ENCODE data around the gene OPTC.
"Not testable (repeated sequence)": the region's sequence is repeated elsewhere in the genome, so short reads cannot be mapped to it uniquely, and the experiment has no call there.

OPTC gene, protein sequence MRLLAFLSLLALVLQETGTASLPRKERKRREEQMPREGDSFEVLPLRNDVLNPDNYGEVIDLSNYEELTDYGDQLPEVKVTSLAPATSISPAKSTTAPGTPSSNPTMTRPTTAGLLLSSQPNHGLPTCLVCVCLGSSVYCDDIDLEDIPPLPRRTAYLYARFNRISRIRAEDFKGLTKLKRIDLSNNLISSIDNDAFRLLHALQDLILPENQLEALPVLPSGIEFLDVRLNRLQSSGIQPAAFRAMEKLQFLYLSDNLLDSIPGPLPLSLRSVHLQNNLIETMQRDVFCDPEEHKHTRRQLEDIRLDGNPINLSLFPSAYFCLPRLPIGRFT

DNA sequence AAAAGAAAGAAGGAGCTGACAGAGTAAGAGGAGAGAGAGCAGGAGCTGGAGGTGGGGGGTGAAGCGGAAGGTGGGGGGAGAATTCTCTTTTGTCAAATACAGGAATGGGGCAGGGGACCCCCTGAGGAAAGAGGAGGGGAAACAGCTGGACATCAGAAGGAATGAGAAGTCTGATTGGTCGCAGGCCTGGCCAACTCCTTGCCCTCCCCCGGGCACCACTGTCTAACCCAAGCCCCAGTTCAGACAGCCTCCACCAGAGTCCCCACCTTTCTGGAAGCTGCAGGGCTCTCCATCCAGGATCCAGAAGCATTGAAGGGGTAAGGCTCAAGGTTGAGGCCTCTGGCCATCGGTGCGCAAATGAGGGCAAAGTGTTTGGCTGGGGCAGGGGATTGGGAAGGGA lies at the start of gene OPTC:
TSS of gene OPTC (plus strand) at position 253 of the 400 bp plus-strand sequence. CDS start 1,853 bp downstream, outside the sequence.
- no peak for DNase-seq (ENCODE audit: low read depth in 2 of 2)

DNA sequence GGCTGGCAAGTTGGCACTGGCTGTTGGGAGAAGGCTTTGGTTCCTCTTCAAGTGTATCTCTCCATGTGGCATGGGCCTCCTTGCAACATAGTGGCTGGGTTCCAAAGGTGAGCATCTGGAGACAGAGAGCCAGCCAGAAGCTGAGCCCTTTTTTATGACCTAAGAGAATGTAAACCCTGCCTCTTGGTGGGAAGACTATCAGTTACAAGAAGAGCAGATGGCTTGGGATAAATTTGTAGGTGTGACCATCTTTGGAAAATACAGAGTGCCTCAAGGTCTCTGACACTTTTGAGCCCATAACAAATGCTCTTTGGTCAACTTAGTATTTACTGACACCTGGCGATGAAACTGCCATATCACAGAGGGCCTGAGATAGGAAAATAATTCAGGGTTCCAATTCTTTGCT lies 49.8 kb upstream of the OPTC start:
- DNase-seq (ENCODE audit: low read depth in 2 of 2) = no peak

DNA sequence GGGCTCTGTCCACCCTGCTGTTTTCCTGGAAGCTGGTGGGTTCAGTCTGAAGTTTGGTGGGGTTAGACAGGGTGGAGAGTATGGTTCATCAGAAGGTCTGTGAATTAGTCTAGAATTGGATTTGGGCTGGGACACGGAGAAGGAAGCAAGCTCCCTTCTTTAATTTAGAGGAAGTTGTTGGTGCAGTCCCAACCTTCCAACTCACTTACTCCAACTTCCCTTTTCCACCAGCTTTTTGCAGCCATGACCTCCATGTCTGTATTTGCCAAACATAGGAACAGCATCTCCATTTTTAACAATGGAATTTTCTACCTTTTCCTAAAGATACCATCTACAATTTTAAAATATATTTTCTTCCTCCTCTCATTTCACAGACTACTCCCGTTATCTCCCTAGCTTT lies 46.8 kb upstream of the OPTC start:
- DNase-seq (ENCODE audit: low read depth in 2 of 2) = no peak

DNA sequence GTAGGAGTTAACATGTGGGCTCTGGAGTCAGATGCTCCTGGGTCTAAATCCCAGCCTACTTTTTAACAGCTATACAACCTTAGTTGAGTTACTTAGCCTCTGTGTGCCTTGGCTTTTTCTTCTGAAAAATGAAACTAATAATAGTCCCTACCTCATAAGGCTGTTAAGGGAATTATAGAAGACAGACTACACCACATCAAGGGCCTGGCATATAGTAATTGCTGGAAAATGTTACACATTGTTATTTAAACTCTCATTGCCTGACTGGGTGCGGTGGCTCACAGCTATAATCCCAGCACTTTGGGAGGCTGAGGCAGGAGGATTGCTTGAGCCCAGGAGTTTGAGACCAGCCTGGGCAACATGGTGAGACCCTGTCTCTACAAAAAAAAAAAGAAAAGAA lies 46.4 kb upstream of the OPTC start:
- DNase-seq (ENCODE audit: low read depth in 2 of 2) = not testable (repeated sequence)

DNA sequence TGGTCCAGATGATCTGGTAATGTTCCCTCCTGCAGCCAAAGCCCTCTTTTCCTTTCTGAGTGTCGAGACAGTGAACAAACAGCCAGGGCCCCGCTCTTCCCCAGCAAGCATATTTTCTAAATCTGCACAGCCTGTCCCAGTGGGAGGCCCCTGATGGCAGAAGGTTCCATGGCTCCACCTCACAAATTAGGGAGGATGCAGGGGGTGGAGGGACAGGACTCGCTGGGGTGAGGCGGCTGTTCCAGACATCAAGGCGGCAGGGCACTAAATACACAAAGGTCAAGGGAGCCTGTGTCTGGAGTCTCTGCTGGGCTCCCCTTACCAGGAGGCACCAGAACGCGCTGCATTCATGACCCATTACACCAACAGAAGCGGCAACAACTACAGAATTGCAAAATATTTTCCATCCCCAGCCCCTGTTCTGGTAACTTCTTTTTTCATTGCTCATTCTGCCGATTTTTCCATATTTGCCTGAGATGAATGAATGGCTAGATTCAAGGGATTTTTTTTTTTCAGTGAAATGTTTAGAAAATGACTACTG lies 45.4 kb upstream of the OPTC start:
- no peak for DNase-seq (ENCODE audit: low read depth in 2 of 2)

DNA sequence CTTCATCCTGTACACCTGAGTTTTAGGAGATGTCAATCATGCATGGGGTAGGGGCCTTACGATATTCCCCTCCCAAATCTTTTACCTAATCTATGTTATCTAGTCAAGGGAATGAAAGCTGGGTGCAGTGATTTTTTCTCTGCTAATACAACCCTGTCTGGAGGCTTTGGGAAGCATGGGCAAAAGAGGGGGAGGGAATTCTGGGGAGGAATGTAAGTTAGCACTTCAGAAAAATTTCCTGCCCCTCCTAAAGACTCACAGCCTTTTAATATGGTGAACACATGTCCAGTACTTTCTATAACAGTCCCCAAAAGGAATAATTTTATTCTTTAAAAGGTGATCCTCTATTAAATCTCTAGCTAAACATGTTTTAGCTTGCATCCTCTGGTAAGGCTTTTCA lies 44.0 kb upstream of the OPTC start:
- DNase-seq (ENCODE audit: low read depth in 2 of 2) = no peak

DNA sequence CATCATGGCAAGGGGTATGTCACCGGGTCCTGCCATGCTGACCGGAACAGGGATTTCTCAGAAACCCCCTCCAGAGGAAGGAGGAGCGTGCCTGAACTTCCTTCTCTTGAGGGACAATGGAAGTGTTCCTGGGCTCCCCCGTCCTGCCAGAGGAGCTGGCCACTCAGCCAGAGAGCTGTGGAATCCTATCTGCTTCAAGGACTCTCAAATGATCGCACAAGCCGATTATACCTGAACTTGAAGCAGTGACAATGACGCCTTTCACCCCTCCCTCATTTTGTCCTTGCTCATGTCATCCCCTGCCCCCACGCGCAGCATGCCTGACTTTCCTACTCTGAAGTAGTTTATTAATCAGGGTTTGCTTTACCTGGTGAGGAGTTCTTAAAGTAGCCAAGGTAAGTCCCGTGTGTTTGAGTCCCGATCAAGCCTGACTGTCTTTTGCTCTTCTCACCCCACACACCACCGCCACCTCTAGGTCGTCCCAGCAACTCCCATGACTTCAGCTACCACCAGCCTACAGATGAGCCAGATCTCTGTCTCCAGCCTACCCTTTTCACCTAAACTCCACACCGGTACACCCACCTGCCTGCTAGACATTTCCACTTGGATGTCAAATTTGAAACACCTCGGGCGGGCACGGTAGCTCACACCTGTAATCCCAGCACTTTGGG lies 43.3 kb upstream of the OPTC start:
- no peak for DNase-seq (ENCODE audit: low read depth in 2 of 2)

DNA sequence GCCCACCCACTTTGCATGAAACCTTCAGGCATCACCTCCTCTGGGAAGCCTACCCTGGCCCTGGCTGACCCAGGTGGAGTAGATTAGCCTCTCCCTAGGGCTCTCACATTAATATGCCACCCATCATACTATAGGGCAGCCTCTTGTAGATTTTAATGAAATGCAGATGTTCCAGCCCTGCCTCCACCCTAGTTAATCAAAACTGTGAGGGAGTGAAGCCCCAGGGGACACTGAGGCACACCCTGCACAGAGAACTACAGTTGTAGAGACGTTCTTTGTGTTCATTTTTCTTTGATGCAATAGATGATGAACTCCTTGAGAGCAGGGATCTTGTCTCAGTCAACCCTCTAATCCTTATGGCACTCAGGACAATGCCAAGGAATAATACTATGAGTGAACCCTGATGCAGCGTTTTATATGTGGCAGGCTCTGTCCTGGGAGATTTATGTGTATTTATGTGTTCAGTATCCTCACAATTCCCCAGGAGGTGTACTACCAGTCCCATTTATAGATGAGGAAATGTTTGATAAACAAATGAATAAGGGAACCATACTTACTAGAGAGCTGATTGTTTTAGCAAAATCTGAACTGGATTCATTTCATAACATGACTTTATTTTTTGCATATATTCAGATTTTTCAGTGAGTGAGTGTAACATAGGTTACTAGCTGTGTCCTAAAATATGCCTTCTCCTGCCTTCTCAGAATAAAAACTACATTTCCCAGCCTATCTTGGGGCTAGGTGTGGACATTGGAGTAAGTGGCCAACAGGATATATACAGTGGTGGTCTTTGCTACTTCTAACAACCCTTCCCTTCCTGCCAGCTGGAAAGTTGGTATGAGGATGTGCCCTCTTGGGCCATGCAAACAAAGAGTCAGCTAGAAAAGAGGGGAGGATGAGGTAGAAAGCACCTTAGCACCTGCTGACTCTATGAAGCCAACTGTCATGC lies 41.8 kb upstream of the OPTC start:
- no peak for DNase-seq (ENCODE audit: low read depth in 2 of 2)

DNA sequence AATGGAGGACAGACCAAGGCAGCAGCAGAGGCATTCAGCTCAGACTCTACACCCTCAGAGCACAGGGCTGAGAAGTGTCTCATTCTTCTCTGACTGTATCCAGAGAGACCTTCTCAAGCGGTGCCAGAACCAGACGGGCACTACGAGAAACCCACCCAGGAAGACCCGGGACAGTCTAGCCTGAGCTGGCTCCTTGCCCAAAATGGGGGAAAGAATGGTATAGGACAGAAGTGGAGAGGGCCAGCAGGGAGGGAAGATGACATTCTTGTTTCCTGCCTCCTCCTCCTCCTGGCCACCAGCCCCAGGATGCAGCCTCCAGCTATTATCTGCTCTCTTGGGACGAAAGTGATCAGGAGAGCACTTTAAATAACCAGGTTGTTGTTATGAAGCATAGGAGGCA lies 40.9 kb upstream of the OPTC start:
- DNase-seq (ENCODE audit: low read depth in 2 of 2) = no peak

DNA sequence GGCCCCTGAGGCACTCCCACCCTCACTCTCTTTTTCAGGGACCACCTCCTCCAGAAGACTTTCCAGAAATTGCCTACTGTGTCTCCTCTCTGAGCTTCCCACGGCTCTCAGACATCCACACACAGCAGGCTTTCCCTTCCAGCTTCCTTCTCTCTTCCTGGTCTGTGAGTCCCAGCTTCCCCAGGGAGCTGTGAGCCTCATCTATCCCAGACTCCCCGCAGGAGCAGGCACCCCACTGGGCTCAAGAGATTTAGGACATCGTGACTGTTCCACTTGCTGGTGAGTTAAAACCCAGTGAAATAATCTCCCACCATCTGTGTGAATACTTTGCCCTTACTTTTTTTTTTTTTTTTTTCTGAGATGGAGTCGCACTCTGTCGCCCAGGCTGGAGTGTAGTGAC lies 40.3 kb upstream of the OPTC start:
- DNase-seq (ENCODE audit: low read depth in 2 of 2) = no peak

DNA sequence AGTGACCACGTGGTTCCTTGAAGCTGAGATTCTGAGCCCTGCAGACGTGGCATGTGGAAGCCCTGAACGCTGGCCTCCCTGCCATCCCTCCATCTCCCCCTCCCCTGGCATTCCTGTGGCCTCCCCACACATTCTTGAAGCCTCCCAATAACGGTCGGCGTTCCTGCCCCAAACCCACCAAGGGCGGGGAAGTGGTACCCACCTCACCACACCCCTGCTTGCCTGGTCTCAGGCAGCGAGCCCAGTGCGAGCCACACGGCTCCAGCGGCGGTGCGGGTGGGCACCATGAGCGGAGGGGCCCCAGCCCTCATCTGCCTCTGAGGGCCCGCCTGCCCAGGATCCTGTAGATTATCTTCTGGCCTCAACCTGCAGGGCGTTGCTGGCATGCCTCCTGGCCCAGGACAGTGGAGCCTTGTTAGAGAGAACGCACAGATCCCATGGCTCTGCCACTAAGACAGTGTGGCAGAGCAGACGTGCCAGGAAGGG lies 38.9 kb upstream of the OPTC start:
- no peak for DNase-seq (ENCODE audit: low read depth in 2 of 2)

DNA sequence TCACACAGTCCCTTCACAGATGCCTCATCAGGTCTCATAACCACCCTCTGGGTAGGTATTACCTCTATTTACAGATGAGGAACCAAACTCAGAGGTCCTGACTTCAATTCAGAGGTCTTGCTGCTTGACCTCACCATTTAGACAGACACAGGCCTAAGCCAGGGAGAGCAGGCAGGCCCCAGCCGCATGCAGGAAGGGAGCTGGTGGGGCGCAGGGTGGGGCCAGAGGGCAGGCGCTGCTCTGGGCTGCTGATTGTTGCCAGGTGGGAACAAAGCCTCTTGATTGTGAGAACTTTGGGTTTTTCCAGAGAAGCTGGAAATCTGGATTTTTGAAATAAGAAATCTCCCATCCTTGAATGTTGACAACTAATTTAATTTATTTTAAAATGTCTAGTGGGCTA lies 38.2 kb upstream of the OPTC start:
- DNase-seq (ENCODE audit: low read depth in 2 of 2) = no peak

DNA sequence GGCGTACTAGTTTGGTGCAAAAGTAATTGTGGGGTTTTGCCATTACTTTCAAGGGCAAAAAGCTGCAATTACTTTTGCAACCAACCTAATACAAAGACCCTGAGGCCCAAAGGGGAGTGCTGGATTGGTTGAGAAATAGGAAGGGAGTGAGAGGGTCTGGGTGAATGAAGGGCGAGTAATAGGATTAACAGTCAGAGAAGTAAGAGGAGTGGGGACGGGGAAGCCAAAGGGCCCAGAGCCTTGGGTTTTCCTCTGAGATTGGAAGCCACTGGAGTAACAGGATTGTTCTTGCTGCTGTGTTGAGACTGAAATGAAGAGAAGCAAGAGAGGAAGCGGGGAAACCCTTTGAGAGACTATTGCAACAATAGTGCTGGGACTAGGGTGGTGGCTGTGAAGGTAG lies 37.4 kb upstream of the OPTC start:
- DNase-seq (ENCODE audit: low read depth in 2 of 2) = no peak

DNA sequence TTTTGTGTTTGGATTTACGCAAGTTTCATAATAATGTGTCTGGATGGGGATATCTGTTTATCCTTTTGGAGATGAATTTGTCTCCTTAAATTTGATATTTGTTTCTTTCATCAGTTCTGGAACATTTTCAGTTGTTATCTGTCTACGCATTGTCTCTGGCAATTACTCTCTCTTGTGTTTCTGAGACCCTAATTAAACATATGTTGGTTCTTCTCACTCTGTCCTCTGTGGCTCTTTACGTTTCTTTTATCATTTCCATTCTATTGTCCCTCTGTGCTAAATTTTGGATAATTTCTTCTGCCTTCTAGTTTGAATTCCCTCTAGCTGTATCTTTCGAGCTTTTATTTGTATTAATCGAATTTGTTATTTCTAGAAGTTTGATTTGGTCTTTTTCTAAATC lies 35.9 kb upstream of the OPTC start:
- DNase-seq (ENCODE audit: low read depth in 2 of 2) = no peak

DNA sequence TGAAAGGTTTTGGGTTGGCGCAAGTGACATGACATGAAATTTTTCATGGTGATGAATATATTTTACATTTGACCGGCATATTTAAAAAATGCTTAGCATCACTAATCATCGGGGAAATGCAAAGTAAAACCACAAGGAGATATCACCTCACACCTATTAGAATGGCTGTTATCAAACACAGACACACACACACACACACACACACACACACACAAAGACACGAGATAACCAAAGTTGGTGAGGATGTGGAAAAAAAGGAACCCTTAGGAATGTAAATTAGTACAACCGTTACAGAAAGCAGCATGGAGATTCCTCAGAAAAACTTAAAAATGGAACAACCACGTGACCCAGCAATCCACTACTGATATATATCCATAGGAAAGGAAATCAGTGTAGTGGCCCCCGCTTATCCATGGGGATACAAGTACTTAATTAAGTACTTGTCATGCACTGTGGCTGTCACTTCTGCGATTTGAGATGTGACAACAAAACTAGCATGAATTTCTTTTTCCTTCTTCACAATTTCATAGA lies 34.2 kb upstream of the OPTC start:
- DNase-seq (ENCODE audit: low read depth in 2 of 2) = no peak

DNA sequence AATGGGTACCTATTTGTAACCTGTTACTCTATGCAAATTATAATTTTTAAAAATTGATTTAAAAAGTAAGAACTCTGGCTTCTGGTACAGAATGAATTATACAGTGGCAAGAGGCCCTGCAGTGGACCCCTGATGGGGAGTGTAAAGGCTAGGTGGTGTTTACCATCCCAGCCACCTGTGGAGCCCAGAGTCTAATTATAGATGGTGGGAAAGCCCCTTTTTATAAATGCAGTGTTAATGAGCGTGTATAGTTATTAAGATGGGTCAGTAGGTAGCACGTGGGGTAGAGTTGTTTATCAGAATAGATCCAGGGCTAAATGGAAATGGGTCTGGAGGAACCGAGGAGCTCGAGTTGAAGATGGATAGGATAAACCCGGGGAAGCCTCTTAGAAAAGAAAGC lies 32.2 kb upstream of the OPTC start:
- DNase-seq (ENCODE audit: low read depth in 2 of 2) = no peak

DNA sequence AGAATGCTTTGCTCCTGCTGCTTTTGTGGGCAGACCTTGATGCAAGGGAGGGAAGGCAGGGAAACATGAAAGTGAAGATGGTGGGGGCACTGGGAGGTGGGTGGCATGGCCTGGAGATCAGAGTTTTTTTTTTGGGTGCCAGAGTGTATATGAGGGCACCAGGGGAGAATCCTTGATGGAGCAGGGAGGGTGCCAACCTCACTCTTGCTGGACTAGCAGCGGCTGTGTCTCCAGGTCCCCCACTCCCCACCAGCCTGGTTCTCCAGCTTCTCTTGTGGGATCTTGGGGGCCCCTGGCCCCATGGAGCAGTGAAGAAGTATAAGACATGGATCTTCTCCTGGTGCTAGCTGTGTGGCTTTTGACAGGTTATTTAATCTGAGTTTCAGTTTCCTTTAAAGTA lies 31.8 kb upstream of the OPTC start:
- no peak for DNase-seq (ENCODE audit: low read depth in 2 of 2)

DNA sequence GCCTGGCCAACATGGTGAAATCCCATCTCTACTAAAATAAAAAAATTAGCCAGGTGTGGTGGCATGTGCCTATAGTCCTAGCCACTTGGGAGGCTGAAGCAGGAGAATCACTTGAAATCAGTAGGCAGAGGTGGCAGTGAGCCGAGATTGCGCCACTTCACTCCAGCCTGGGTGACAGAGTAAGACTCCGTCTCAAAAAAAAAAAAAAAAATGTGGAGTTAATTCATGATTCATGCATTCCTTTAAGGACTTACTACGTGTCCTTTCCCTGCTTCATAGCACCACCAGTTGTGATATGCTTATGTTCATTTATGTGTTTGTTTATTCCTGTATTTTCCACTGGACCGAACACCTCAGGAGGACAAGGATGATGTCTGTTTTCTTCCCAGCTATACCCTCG lies 31.1 kb upstream of the OPTC start:
- DNase-seq (ENCODE audit: low read depth in 2 of 2) = no peak

DNA sequence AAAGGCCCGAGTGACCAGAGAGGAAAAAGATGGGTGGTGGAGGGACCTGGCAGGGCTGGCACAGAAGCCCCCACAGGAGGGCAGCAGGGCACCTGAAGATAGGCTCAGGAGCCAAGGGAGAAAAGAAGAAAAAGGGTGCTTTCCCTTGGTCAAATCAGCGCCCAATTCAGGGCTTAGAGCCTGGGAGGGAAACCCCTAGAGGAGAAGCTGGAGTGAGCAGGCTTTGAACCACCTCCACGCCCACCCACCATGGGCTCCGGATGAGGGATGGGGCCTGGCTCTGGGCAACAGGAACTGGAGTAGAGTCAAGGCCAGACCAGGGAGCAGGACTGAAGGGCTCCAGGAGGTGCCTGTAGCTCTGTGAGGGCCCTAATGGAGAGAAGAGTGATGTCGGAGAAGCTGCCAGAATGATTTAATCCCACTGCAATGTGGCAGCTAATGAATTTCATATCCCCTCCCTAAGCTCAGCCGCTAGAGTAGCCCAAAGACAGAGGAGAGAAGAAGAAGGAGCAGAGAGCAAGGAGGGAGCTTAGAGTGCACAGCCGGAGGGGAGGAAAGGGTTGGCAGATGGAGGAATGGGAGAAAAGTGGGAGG lies 30.4 kb upstream of the OPTC start:
- no peak for DNase-seq (ENCODE audit: low read depth in 2 of 2)

DNA sequence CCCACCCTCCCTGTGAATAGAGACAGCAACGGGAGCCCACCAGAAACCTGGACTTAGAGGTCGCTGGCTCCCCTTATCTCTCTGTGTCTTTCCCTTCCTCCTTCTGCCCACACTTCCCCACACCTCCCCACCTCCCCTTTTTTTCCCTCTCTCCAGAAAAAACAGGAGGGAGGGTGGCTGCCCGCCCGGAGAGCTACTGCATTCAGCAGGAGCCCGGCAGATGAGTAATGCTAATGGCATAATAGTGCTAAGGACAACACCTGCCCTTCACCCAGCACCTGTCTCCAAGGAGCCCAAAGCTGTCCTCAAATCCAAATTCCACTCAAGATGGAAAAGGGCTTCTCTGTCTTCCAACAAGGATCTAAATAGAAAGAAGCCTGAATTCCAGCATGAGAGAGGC lies 29.7 kb upstream of the OPTC start:
- no peak for DNase-seq (ENCODE audit: low read depth in 2 of 2)

DNA sequence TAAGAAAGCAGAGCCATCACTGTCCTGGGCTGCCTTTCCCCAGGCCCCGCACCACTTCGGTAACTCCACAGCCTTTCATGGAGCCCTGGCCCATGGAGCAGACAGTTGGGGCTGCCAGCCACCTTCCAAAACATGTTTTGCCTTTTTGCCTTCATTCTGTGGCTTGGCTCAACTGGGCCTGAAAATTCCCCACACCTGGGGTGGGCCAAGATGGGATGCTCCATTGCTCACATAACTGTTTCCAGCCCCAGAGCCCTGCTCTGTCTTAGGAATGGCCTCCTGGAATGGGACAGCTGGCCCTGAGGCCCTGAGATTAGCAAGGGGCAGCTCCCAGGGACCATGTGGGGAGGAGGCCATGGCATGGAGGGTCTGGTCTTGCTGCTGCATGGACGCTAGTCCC lies 29.2 kb upstream of the OPTC start:
- no peak for DNase-seq (ENCODE audit: low read depth in 2 of 2)
